ENCODE data around the gene XRCC5.

GRCh38 chr2:216064665-216065064 lies 44.5 kb upstream of the XRCC5 start:
- TF ChIP-seq CTCF (IDR thresholded peaks at IDR 0.05) (no peak), POLR2A (IDR thresholded peaks at IDR 0.05) (no peak)
